Neural cell (in vitro differentiated cells): ENCODE measurements around the gene NFS1.

ENCODE experiments used
- CTCF ChIP-seq: fragments of 450-650 bp; IDR thresholded peaks from 2 replicates; pipeline ENCODE4 v1.5.1; 2014; ENCODE audit warnings: antibody characterized with exemption, mild to moderate bottlenecking, moderate library complexity; ENCODE audit not compliant: poor library complexity, severe bottlenecking
- EP300 ChIP-seq: fragments of 450-650 bp; conservative IDR thresholded peaks from 2 replicates; pipeline ENCODE4 v1.6.1; 2014; ENCODE audit warnings: antibody characterized with exemption, mild to moderate bottlenecking, moderate library complexity; ENCODE audit not compliant: poor library complexity, severe bottlenecking
- EZH2 ChIP-seq: fragments of 200-600, 300-800 bp; shearing (Covaris generic), sonication (generic); IDR thresholded peaks from 2 replicates; pipeline ENCODE4 v1.6.1; 2014; ENCODE audit warnings: antibody characterized with exemption, low read length, borderline replicate concordance, mild to moderate bottlenecking; ENCODE audit not compliant: insufficient read depth, poor library complexity, severe bottlenecking
- POLR2AphosphoS5 ChIP-seq: IDR thresholded peaks from 2 replicates; pipeline ENCODE4 v1.6.1; 2012
- RAD21 ChIP-seq: fragments of 450-650 bp; conservative IDR thresholded peaks from 2 replicates; pipeline ENCODE4 v1.6.1; 2014; ENCODE audit warnings: antibody characterized with exemption, mild to moderate bottlenecking, moderate library complexity
- REST ChIP-seq: IDR thresholded peaks from 2 replicates; pipeline ENCODE4 v1.6.1; 2012; ENCODE audit warnings: borderline replicate concordance
- SMC3 ChIP-seq: fragments of 450-650 bp; conservative IDR thresholded peaks from 2 replicates; pipeline ENCODE4 v1.6.1; 2014; ENCODE audit warnings: antibody characterized with exemption, mild to moderate bottlenecking, moderate library complexity; ENCODE audit not compliant: poor library complexity
- TAF1 ChIP-seq: IDR thresholded peaks from 2 replicates; pipeline ENCODE4 v1.6.1; 2012; ENCODE audit warnings: low read depth

GRCh38 chr20:35739294-35740163 is 40.4 kb upstream of the NFS1 start:
- TF ChIP-seq CTCF = peak; percentile 52
- TF ChIP-seq REST = no peak
- no peak for TF ChIP-seq RAD21
- TF ChIP-seq POLR2AphosphoS5 = no peak
- TF ChIP-seq EZH2 = no peak
- no peak for TF ChIP-seq TAF1
- TF ChIP-seq SMC3 = no peak
- TF ChIP-seq EP300 = no peak
